Liver (tissue), 9 donors: ENCODE data around the gene CKMT1B. TPM values are rescaled to one million over a fixed set of nuclear protein-coding genes. Genes with fewer than 3 reads are reported as not detected.
"Not testable (repeated sequence)": the region's sequence is repeated elsewhere in the genome, so short reads cannot be mapped to it uniquely, and the experiment has no call there.

Source experiments
- DNase-seq: peaks from one replicate; pipeline ENCODE4 v3.0.0-alpha.2; 2017; ENCODE audit warnings: low spot score
- H3K27ac ChIP-seq, 2 donors: one replicate each; pipeline ENCODE4 v1.7.0; 2013; ENCODE audit warnings: inconsistent platforms in 2 of 2, low read length in 2 of 2, control low read depth in 1 of 2, low read depth in 1 of 2, mild to moderate bottlenecking in 1 of 2
- H3K27me3 ChIP-seq, 4 donors: one replicate each; pipeline versions ENCODE4 v1.6.1 to v1.7.0; 2013; ENCODE audit warnings: low read length in 3 of 4, inconsistent platforms in 1 of 4, mild to moderate bottlenecking in 1 of 4, moderate library complexity in 1 of 4; ENCODE audit not compliant: control insufficient read depth in 4 of 4, insufficient read depth in 4 of 4
- H3K36me3 ChIP-seq, 4 donors: one replicate each; pipeline versions ENCODE4 v1.6.1 to v1.7.0; 2013; ENCODE audit warnings: low read length in 3 of 4, mild to moderate bottlenecking in 3 of 4, low read depth in 1 of 4, moderate library complexity in 1 of 4; ENCODE audit not compliant: control insufficient read depth in 4 of 4, insufficient read depth in 3 of 4
- H3K4me1 ChIP-seq, 4 donors: one replicate each; pipeline versions ENCODE4 v1.6.1 to v1.7.0; 2013; ENCODE audit warnings: low read length in 3 of 4, mild to moderate bottlenecking in 3 of 4, moderate library complexity in 1 of 4; ENCODE audit not compliant: control insufficient read depth in 4 of 4, insufficient read depth in 4 of 4
- H3K4me3 ChIP-seq, 3 donors: one replicate each; pipeline versions ENCODE4 v1.6.1 to v1.7.0; 2013; ENCODE audit warnings: low read length in 3 of 3, control low read depth in 1 of 3, low read depth in 1 of 3, mild to moderate bottlenecking in 1 of 3
- H3K9ac ChIP-seq, 2 donors: one replicate each; pipeline ENCODE4 v1.7.0; 2013; ENCODE audit warnings: low read length in 2 of 2, mild to moderate bottlenecking in 2 of 2, moderate library complexity in 2 of 2, control low read depth in 1 of 2, low read depth in 1 of 2
- H3K9me3 ChIP-seq, 4 donors: one replicate each; pipeline versions ENCODE4 v1.6.1 to v1.7.0; 2013; ENCODE audit warnings: low read length in 3 of 4; ENCODE audit not compliant: control insufficient read depth in 4 of 4
- ATF3 ChIP-seq: IDR thresholded peaks from 2 replicates; pipeline ENCODE4 v1.6.1; 2016; ENCODE audit warnings: antibody characterized with exemption
- CTCF ChIP-seq: fragments of 150-350 bp; IDR thresholded peaks from 2 replicates; pipeline ENCODE4 v1.5.1; 2017; ENCODE audit warnings: improper control_type of control experiment, low read depth, low read length; ENCODE audit not compliant: missing input control
- EGR1 ChIP-seq, 2 donors: IDR thresholded peaks; 2 replicates each; pipeline ENCODE4 v1.6.1; 2016 to 2018; ENCODE audit warnings: antibody characterized with exemption in 2 of 2, low read depth in 2 of 2
- FOXA1 ChIP-seq: IDR thresholded peaks from 2 replicates; pipeline ENCODE4 v1.6.1; 2016; ENCODE audit warnings: antibody characterized with exemption
- FOXA2 ChIP-seq: IDR thresholded peaks from 2 replicates; pipeline ENCODE4 v1.6.1; 2016; ENCODE audit warnings: antibody characterized with exemption
- GABPA ChIP-seq, 2 donors: IDR thresholded peaks in 1 of 2; conservative IDR thresholded peaks in 1 of 2; 2 replicates each; pipeline ENCODE4 v1.6.1; 2016; ENCODE audit warnings: antibody characterized with exemption in 2 of 2, mild to moderate bottlenecking in 1 of 2, moderate library complexity in 1 of 2
- HNF4A ChIP-seq, 2 donors: conservative IDR thresholded peaks; 2 replicates each; pipeline ENCODE4 v1.6.1; 2016; ENCODE audit warnings: antibody characterized with exemption in 2 of 2, mild to moderate bottlenecking in 2 of 2
- HNF4G ChIP-seq: IDR thresholded peaks from 2 replicates; pipeline ENCODE4 v1.6.1; 2016; ENCODE audit warnings: antibody characterized with exemption
- JUND ChIP-seq, 2 donors: IDR thresholded peaks; 2 replicates each; pipeline ENCODE4 v1.6.1; 2016; ENCODE audit warnings: antibody characterized with exemption in 2 of 2
- MAX ChIP-seq: IDR thresholded peaks from 2 replicates; pipeline ENCODE4 v1.6.1; 2016; ENCODE audit warnings: antibody characterized with exemption
- NR2F2 ChIP-seq: IDR thresholded peaks from 2 replicates; pipeline ENCODE4 v1.6.1; 2016; ENCODE audit warnings: antibody characterized with exemption
- RAD21 ChIP-seq, 2 donors: IDR thresholded peaks; 2 replicates each; pipeline ENCODE4 v1.6.1; 2016; ENCODE audit warnings: antibody characterized with exemption in 2 of 2, mild to moderate bottlenecking in 2 of 2
- REST ChIP-seq: IDR thresholded peaks from 2 replicates; pipeline ENCODE4 v1.6.1; 2016; ENCODE audit warnings: antibody characterized with exemption, mild to moderate bottlenecking
- RXRA ChIP-seq, 2 donors: IDR thresholded peaks; 2 replicates each; pipeline ENCODE4 v1.6.1; 2017 to 2018; ENCODE audit warnings: antibody characterized with exemption in 2 of 2, mild to moderate bottlenecking in 1 of 2
- SP1 ChIP-seq: IDR thresholded peaks from 2 replicates; pipeline ENCODE4 v1.6.1; 2018; ENCODE audit warnings: antibody characterized with exemption, mild to moderate bottlenecking
- TAF1 ChIP-seq: conservative IDR thresholded peaks from 2 replicates; pipeline ENCODE4 v1.6.1; 2016; ENCODE audit warnings: antibody characterized with exemption, mild to moderate bottlenecking
- YY1 ChIP-seq: IDR thresholded peaks from 2 replicates; pipeline ENCODE4 v1.6.1; 2016; ENCODE audit warnings: antibody characterized with exemption, mild to moderate bottlenecking
- ZBTB33 ChIP-seq: IDR thresholded peaks from 2 replicates; pipeline ENCODE4 v1.6.1; 2016; ENCODE audit warnings: antibody characterized with exemption
- WGBS: extraction: QIAGEN DNeasy Blood & Tissue Kit; methylation state at CpG from one replicate; pipeline ENCODE4 v1.1.7; 2013; 5-methylcytosine and 5-hydroxymethylcytosine counted together
- polyA plus RNA-seq, 2 donors: library from polyadenylated mRNA; stranded (reverse) in 1 of 2; unstranded in 1 of 2; fragments of 200-250 nt in 1 of 2; fragments of >200 nt in 1 of 2; fragmentation: Nextera tagmentation in 1 of 2; extraction: Ambion mirVana in 1 of 2; gene quantifications; one replicate each; pipeline versions ENCODE4 v1.2.1 to v1.2.3, GENCODE V29; 2013 to 2015
- total RNA-seq, 2 donors: library from RNA; depleted of rRNA; stranded (reverse); fragments of >200 nt; gene quantifications; one replicate each; pipeline ENCODE4 v1.2.3, GENCODE V29; 2014
- donor health status: healthy.
- donor health status: healthy.
- donor health status: healthy.
- donor health status: healthy.
- donor health status: healthy.

CKMT1B gene
- total and polyA plus RNA-seq, 4 donors: 0.03 to 0.37 TPM; not detected in 2

- TF ChIP-seq CTCF (no peak), HNF4G (no peak)
These were observed 41.6 kb upstream of the CKMT1B start (continued) for GRCh38 chr15:43552256-43552655.

- Histone ChIP-seq H3K36me3 (peaks cover 0 to 2% (median 1%) of the 10 kb centered on the region in 4 donors), H3K4me3 (no peak overlapping the region), H3K27ac (no peak overlapping the region), H3K9ac (no peak overlapping the region), H3K9me3 (no peaks in the 10 kb centered on the region), H3K4me1 (no peaks in the 10 kb centered on the region), H3K27me3 (no peaks in the 10 kb centered on the region)
- no peak for DNase-seq
- 91% methylated on average over 2 of the region's 2 CpGs for WGBS
- TF ChIP-seq SP1 (no peak), REST (no peak), MAX (no peak), RAD21 (IDR thresholded peaks at IDR 0.05) (no peak), GABPA (IDR thresholded peaks at IDR 0.05 in 1 of 2, conservative IDR thresholded peaks at IDR 0.05 in 1 of 2) (no peak), FOXA1 (no peak), HNF4A (conservative IDR thresholded peaks at IDR 0.05) (no peak), EGR1 (IDR thresholded peaks at IDR 0.05; ENCODE audit: low read depth in 2 of 2) (no peak), FOXA2 (no peak), YY1 (no peak), NR2F2 (no peak), RXRA (IDR thresholded peaks at IDR 0.05) (no peak), ZBTB33 (no peak), ATF3 (no peak), JUND (IDR thresholded peaks at IDR 0.05) (no peak), CTCF (no peak), TAF1 (no peak), HNF4G (no peak)
These were observed 40.8 kb upstream of the CKMT1B start for GRCh38 chr15:43552986-43553385.

- WGBS: 100% methylated on average over 2 of the region's 3 CpGs
- H3K36me3 ChIP-seq, H3K9ac ChIP-seq, H3K27ac ChIP-seq, H3K4me3 ChIP-seq, H3K9me3 ChIP-seq, DNase-seq, H3K27me3 ChIP-seq, H3K4me1 ChIP-seq: not testable (repeated sequence)
These were observed 31.1 kb upstream of the CKMT1B start for GRCh38 chr15:43562753-43563152.

- H3K4me1 ChIP-seq, H3K4me3 ChIP-seq, H3K27me3 ChIP-seq, H3K9me3 ChIP-seq, DNase-seq, H3K36me3 ChIP-seq, H3K27ac ChIP-seq, H3K9ac ChIP-seq: not testable (repeated sequence)
- no CpG with 5 or more reads among the region's 8 CpGs for WGBS
These were observed 30.0 kb upstream of the CKMT1B start for GRCh38 chr15:43563793-43564192.
